HFF-Myc (cell line): Measurements from ENCODE around the gene AMZ1.
"Not testable (repeated sequence)": the region's sequence is repeated elsewhere in the genome, so short reads cannot be mapped to it uniquely, and the experiment has no call there.

ENCODE experiments used
- DNase-seq: peaks from one replicate; pipeline ENCODE4 v3.0.0-alpha.2; 2011; ENCODE audit warnings: low read depth; ENCODE audit errors: extremely low read depth
- H3K4me3 ChIP-seq: replicated peaks from 2 replicates; pipeline ENCODE4 v1.5.1; 2011; ENCODE audit warnings: low read depth, mild to moderate bottlenecking, control low read depth, low read length
- CTCF ChIP-seq: IDR thresholded peaks from 2 replicates; pipeline ENCODE4 v1.5.1; 2012; ENCODE audit warnings: mild to moderate bottlenecking, low read depth, low read length, control low read depth; ENCODE audit errors: missing control alignments

AMZ1 gene

GRCh38 chr7:2725178-2726105 lies 37.4 kb downstream of the AMZ1 start:
- TF ChIP-seq CTCF = no peak
- H3K4me3 ChIP-seq = no peak overlapping the region
- no peak for DNase-seq

- H3K4me3 ChIP-seq = no peak overlapping the region
- no peak for DNase-seq
- TF ChIP-seq CTCF = no peak
Observed at GRCh38 chr7:2726316-2727018, 38.5 kb downstream of the AMZ1 start.

- H3K4me3 ChIP-seq = not testable (repeated sequence)
Observed at GRCh38 chr7:2727206-2727605, 39.2 kb downstream of the AMZ1 start.

GRCh38 chr7:2728316-2729030 lies 40.5 kb downstream of the AMZ1 start:
- no peak for DNase-seq
- H3K4me3 ChIP-seq = no peak overlapping the region
- TF ChIP-seq CTCF = no peak

More at GRCh38 chr7:2727206-2727605, 39.2 kb downstream of the AMZ1 start:
- not testable (repeated sequence) for DNase-seq

GRCh38 chr7:2729031-2729892 lies 41.3 kb downstream of the AMZ1 start:
- no peak for TF ChIP-seq CTCF
- DNase-seq = no peak
- no peak overlapping the region for H3K4me3 ChIP-seq

- H3K4me3 ChIP-seq = no peak overlapping the region
- TF ChIP-seq CTCF = no peak
- DNase-seq = no peak
Observed at GRCh38 chr7:2729893-2730716, 42.1 kb downstream of the AMZ1 start.
